SK-N-SH treated with all-trans-retinoic acid at 6 μM for 48 hours (cell line): ENCODE results near the gene CTIF.

ENCODE experiments used
- ATAC-seq: fragments of 200-7000 bp; cut with Tn5 transposase; 3 replicates; pipeline ENCODE4 v1.9.1; 2020; ENCODE audit warnings: mild to moderate bottlenecking, moderate library complexity
- ARNTL ChIP-seq: fragments of 450-650 bp; formaldehyde crosslinking; IDR thresholded peaks from 2 replicates; pipeline ENCODE4 v1.5.0; 2020; ENCODE audit warnings: low read depth, mild to moderate bottlenecking, moderate library complexity, borderline replicate concordance
- BACH2 ChIP-seq: fragments of 250-450 bp; sonication (Bioruptor Pico); IDR thresholded peaks from 2 replicates; pipeline ENCODE4 v1.9.0; 2021; ENCODE audit warnings: mild to moderate bottlenecking, borderline replicate concordance
- CSDC2 ChIP-seq: fragments of 250-450 bp; sonication (Bioruptor Pico); IDR thresholded peaks from 2 replicates; pipeline ENCODE4 v1.5.0; 2020; ENCODE audit warnings: mild to moderate bottlenecking, moderate library complexity
- ESRRG ChIP-seq: fragments of 250-450 bp; sonication (Bioruptor Pico); IDR thresholded peaks from 2 replicates; pipeline ENCODE4 v1.6.1; 2021; ENCODE audit warnings: mild to moderate bottlenecking
- GLIS3 ChIP-seq: fragments of 250-450 bp; sonication (Bioruptor Pico); IDR thresholded peaks from 2 replicates; pipeline ENCODE4 v1.5.0; 2020; ENCODE audit warnings: mild to moderate bottlenecking, moderate library complexity
- ISL1 ChIP-seq: fragments of 250-450 bp; sonication (Bioruptor Pico); IDR thresholded peaks from 2 replicates; pipeline ENCODE4 v2.1.2; 2022; ENCODE audit warnings: mild to moderate bottlenecking, moderate library complexity
- OSR1 ChIP-seq: fragments of 250-450 bp; sonication (Bioruptor Pico); IDR thresholded peaks from 2 replicates; pipeline ENCODE4 v1.8.0; 2022; ENCODE audit warnings: moderate library complexity, mild to moderate bottlenecking, inconsistent platforms
- PPARA ChIP-seq: fragments of 250-450 bp; sonication (Bioruptor Pico); IDR thresholded peaks from 2 replicates; pipeline ENCODE4 v1.5.0; 2020; ENCODE audit warnings: mild to moderate bottlenecking, borderline replicate concordance
- RARB ChIP-seq: fragments of 250-450 bp; sonication (Bioruptor Pico); IDR thresholded peaks from 2 replicates; pipeline ENCODE4 v1.8.0; 2021; ENCODE audit warnings: mild to moderate bottlenecking, moderate library complexity
- SNAI2 ChIP-seq: fragments of 250-450 bp; sonication (Bioruptor Pico); IDR thresholded peaks from 2 replicates; pipeline ENCODE4 v1.5.0; 2020; ENCODE audit warnings: mild to moderate bottlenecking, moderate library complexity
- TCF4 ChIP-seq: fragments of 250-450 bp; sonication (Bioruptor Pico); IDR thresholded peaks from 2 replicates; pipeline ENCODE4 v1.8.0; 2021; ENCODE audit warnings: mild to moderate bottlenecking, moderate library complexity, borderline replicate concordance
- TOX ChIP-seq: fragments of 250-450 bp; sonication (Bioruptor Pico); IDR thresholded peaks from 2 replicates; pipeline ENCODE4 v1.8.0; 2021; ENCODE audit warnings: mild to moderate bottlenecking, moderate library complexity, borderline replicate concordance
- ZC3H10 ChIP-seq: fragments of 250-450 bp; sonication (Bioruptor Pico); IDR thresholded peaks from 2 replicates; pipeline ENCODE4 v1.5.1; 2021; ENCODE audit warnings: mild to moderate bottlenecking, moderate library complexity
- ZFP3 ChIP-seq: fragments of 250-450 bp; sonication (Bioruptor Pico); IDR thresholded peaks from 2 replicates; pipeline ENCODE4 v1.5.0; 2020; ENCODE audit warnings: mild to moderate bottlenecking, moderate library complexity
- ZFP30 ChIP-seq: fragments of 450-650 bp; formaldehyde crosslinking; IDR thresholded peaks from 2 replicates; pipeline ENCODE4 v1.5.0; 2022; ENCODE audit warnings: mild to moderate bottlenecking, moderate library complexity
- ZNF565 ChIP-seq: fragments of 450-650 bp; formaldehyde crosslinking; conservative IDR thresholded peaks from 2 replicates; pipeline ENCODE4 v1.5.0; 2020; ENCODE audit warnings: low read depth, mild to moderate bottlenecking, moderate library complexity
- ZNF70 ChIP-seq: fragments of 450-650 bp; formaldehyde crosslinking; IDR thresholded peaks from 2 replicates; pipeline ENCODE4 v1.5.0; 2020; ENCODE audit warnings: mild to moderate bottlenecking, moderate library complexity
- ZNF8 ChIP-seq: fragments of 450-650 bp; formaldehyde crosslinking; IDR thresholded peaks from 2 replicates; pipeline ENCODE4 v1.5.0; 2020; ENCODE audit warnings: mild to moderate bottlenecking, moderate library complexity
- TF ChIP-seq, protein P1 (sequence below): fragments of 250-450 bp; sonication (Bioruptor Pico); IDR thresholded peaks from 2 replicates; pipeline ENCODE4 v1.5.0; 2020; ENCODE audit warnings: mild to moderate bottlenecking, moderate library complexity
- TF ChIP-seq, protein P2 (sequence below): fragments of 250-450 bp; sonication (Bioruptor Pico); IDR thresholded peaks from 2 replicates; pipeline ENCODE4 v1.5.1; 2020; ENCODE audit warnings: low read depth, mild to moderate bottlenecking, moderate library complexity
- TF ChIP-seq, protein P3 (sequence below): fragments of 250-450 bp; sonication (Bioruptor Pico); IDR thresholded peaks from 2 replicates; pipeline ENCODE4 v1.8.0; 2021; ENCODE audit warnings: low read depth, mild to moderate bottlenecking, moderate library complexity, borderline replicate concordance
- TF ChIP-seq, protein P4 (sequence below): fragments of 250-450 bp; sonication (Bioruptor Pico); IDR thresholded peaks from 2 replicates; pipeline ENCODE4 v1.8.0; 2020; ENCODE audit warnings: mild to moderate bottlenecking, moderate library complexity, borderline replicate concordance

CTIF gene

DNA sequence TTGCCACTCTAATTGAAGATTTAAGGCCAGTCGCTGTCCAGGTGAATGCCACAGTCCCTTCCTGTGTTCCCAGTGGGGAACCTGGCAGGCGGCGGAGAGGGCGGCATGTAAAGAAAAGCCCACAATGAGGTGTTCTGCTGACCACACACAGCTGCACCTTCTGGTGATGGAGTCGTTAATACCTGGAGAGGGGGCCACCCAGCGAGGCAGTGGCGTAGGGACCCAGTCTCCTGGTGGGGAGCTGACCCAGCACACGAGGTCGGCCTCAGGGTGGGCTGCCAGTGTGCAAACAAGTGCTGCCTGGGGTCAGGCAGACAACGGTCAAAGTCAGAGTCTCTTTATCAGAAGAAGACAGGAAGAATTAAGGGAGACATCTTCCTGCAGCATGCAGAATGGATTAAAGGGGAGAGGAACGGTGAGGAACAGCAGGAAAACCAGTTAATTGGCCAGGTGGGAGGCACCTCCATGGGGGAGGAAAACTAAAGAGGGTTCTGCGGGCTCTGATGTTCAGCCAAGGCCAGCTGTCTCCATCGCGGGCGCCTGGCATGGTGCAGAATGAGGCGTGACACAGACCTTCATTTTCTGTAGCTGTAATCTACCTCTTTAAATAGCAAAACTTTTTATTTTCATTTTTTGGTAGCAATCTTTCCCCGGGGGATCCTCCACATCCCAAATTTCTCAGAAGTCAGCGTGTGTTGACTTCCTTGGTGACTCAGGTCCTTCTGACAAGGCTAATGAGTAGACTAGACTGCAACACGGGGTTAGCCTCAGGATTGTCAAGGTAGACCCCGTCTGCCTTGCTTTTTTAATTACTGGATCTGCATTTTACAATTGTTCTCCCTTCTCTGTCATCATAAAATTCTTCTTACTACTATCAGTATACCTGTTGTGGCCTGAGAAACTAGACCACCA lies 333.7 kb downstream of the CTIF start:
- peak; percentile 2; the same call in 2 of the 3 replicates for ATAC-seq

DNA sequence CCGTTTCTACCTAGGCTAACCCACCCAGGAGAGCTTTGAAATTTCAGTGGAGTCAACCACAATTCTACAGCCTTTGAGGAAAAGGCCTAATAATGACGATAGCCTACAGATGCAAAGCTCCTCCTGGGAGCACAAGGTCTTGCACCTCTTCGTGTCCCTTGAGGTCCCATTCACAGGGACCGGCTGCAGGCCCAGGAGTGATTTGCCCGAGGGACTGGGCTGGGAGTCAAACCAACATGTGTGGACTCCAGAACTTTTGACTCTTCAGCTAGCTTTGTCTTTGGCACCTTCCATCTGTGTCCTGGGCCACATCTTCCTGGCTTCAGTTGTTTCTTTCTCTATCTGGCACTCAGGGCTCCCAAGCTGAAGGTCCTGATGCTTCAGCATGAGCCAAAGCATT lies 335.4 kb downstream of the CTIF start:
- no peak for TF ChIP-seq PPARA (CRISPR knock-in tag)
- TF ChIP-seq, protein P1, sequence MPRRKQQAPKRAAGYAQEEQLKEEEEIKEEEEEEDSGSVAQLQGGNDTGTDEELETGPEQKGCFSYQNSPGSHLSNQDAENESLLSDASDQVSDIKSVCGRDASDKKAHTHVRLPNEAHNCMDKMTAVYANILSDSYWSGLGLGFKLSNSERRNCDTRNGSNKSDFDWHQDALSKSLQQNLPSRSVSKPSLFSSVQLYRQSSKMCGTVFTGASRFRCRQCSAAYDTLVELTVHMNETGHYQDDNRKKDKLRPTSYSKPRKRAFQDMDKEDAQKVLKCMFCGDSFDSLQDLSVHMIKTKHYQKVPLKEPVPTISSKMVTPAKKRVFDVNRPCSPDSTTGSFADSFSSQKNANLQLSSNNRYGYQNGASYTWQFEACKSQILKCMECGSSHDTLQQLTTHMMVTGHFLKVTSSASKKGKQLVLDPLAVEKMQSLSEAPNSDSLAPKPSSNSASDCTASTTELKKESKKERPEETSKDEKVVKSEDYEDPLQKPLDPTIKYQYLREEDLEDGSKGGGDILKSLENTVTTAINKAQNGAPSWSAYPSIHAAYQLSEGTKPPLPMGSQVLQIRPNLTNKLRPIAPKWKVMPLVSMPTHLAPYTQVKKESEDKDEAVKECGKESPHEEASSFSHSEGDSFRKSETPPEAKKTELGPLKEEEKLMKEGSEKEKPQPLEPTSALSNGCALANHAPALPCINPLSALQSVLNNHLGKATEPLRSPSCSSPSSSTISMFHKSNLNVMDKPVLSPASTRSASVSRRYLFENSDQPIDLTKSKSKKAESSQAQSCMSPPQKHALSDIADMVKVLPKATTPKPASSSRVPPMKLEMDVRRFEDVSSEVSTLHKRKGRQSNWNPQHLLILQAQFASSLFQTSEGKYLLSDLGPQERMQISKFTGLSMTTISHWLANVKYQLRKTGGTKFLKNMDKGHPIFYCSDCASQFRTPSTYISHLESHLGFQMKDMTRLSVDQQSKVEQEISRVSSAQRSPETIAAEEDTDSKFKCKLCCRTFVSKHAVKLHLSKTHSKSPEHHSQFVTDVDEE, result no peak
- TF ChIP-seq TCF4, result no peak
- no peak for TF ChIP-seq RARB (CRISPR knock-in tag)
- TF ChIP-seq, protein P2, sequence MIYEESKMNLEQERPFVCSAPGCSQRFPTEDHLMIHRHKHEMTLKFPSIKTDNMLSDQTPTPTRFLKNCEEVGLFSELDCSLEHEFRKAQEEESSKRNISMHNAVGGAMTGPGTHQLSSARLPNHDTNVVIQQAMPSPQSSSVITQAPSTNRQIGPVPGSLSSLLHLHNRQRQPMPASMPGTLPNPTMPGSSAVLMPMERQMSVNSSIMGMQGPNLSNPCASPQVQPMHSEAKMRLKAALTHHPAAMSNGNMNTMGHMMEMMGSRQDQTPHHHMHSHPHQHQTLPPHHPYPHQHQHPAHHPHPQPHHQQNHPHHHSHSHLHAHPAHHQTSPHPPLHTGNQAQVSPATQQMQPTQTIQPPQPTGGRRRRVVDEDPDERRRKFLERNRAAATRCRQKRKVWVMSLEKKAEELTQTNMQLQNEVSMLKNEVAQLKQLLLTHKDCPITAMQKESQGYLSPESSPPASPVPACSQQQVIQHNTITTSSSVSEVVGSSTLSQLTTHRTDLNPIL (CRISPR knock-in tag), result no peak
- no peak for ATAC-seq

More for the DNA sequence above, 333.7 kb downstream of the CTIF start:
- TF ChIP-seq ESRRG (CRISPR knock-in tag) (no peak), ZC3H10 (no peak), ZFP3 (CRISPR knock-in tag) (no peak), ZNF70 (CRISPR knock-in tag) (no peak), PPARA (CRISPR knock-in tag) (no peak), TOX (no peak), ISL1 (CRISPR knock-in tag) (no peak), ARNTL (CRISPR knock-in tag) (no peak), RARB (CRISPR knock-in tag) (no peak), OSR1 (no peak), ZNF8 (CRISPR knock-in tag) (no peak)
- TF ChIP-seq, protein P3, sequence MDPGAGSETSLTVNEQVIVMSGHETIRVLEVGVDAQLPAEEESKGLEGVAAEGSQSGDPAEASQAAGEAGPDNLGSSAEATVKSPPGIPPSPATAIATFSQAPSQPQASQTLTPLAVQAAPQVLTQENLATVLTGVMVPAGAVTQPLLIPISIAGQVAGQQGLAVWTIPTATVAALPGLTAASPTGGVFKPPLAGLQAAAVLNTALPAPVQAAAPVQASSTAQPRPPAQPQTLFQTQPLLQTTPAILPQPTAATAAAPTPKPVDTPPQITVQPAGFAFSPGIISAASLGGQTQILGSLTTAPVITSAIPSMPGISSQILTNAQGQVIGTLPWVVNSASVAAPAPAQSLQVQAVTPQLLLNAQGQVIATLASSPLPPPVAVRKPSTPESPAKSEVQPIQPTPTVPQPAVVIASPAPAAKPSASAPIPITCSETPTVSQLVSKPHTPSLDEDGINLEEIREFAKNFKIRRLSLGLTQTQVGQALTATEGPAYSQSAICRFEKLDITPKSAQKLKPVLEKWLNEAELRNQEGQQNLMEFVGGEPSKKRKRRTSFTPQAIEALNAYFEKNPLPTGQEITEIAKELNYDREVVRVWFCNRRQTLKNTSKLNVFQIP (CRISPR knock-in tag), result no peak

DNA sequence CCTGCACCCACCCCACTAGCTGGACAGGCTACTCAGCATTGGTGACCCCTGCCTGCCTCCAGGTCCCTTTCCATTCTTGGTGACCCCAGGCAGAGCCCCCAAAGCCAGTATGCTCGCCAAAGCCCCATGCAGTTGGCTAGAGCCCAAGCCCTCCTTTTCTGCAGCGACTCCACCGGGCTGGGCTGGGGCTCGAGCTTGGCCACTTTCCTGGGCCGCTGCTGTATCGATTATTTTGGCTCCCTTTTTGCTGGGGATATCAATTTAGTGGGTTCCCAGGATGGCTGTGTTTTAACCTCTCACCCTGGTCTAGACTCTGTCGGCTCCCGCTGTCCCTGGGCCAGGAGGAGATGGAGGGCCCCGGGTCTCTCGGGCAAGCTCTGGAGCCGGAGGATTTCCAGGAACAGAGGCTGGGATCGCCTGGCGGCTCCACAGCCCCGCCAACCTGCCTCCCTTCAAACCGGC lies 335.9 kb downstream of the CTIF start:
- TF ChIP-seq GLIS3 (CRISPR knock-in tag), result no peak
- TF ChIP-seq ZFP30 (CRISPR knock-in tag), result no peak
- TF ChIP-seq ZC3H10, result no peak
- TF ChIP-seq OSR1, result no peak
- no peak for TF ChIP-seq SNAI2
- TF ChIP-seq, protein P2 (CRISPR knock-in tag), result no peak
- no peak for TF ChIP-seq ZNF70 (CRISPR knock-in tag)
- TF ChIP-seq ZNF8 (CRISPR knock-in tag), result no peak
- no peak for TF ChIP-seq TOX
- no peak for TF ChIP-seq CSDC2 (CRISPR knock-in tag)
- no peak for TF ChIP-seq ZNF565 (CRISPR knock-in tag)
- TF ChIP-seq, protein P4, sequence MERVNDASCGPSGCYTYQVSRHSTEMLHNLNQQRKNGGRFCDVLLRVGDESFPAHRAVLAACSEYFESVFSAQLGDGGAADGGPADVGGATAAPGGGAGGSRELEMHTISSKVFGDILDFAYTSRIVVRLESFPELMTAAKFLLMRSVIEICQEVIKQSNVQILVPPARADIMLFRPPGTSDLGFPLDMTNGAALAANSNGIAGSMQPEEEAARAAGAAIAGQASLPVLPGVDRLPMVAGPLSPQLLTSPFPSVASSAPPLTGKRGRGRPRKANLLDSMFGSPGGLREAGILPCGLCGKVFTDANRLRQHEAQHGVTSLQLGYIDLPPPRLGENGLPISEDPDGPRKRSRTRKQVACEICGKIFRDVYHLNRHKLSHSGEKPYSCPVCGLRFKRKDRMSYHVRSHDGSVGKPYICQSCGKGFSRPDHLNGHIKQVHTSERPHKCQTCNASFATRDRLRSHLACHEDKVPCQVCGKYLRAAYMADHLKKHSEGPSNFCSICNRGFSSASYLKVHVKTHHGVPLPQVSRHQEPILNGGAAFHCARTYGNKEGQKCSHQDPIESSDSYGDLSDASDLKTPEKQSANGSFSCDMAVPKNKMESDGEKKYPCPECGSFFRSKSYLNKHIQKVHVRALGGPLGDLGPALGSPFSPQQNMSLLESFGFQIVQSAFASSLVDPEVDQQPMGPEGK, result no peak
- TF ChIP-seq BACH2 (CRISPR knock-in tag), result no peak
- no peak for ATAC-seq
